ENCODE data around the gene MACROH2A1. TPM values are rescaled to one million over a fixed set of nuclear protein-coding genes. Genes with fewer than 3 reads are reported as not detected.

Gene MACROH2A1
- total RNA-seq, 1 experiment from 2014 or later, result 83.8 TPM

DNA sequence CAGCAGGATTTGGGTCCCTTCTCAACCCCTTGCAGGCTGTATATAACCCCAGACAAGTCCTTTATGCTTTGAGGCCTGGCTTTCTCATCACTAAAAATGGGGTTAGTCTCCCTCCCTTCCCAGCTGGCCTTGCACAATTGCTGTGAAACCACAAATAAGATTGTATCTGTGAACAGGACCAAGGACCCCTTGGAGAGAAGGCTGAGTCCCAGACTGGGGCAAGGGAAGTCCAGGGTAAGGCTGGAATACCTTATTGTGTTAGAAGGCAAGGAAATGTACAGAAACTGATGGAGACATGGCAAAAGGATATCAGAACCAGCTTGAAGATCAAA, 11.4 kb downstream of the MACROH2A1 start (continued):
- TF ChIP-seq, protein P1, sequence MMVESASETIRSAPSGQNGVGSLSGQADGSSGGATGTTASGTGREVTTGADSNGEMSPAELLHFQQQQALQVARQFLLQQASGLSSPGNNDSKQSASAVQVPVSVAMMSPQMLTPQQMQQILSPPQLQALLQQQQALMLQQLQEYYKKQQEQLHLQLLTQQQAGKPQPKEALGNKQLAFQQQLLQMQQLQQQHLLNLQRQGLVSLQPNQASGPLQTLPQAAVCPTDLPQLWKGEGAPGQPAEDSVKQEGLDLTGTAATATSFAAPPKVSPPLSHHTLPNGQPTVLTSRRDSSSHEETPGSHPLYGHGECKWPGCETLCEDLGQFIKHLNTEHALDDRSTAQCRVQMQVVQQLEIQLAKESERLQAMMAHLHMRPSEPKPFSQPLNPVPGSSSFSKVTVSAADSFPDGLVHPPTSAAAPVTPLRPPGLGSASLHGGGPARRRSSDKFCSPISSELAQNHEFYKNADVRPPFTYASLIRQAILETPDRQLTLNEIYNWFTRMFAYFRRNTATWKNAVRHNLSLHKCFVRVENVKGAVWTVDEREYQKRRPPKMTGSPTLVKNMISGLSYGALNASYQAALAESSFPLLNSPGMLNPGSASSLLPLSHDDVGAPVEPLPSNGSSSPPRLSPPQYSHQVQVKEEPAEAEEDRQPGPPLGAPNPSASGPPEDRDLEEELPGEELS (CRISPR knock-in tag; IDR thresholded peaks at IDR 0.05), result no peak
- TF ChIP-seq, protein P2, sequence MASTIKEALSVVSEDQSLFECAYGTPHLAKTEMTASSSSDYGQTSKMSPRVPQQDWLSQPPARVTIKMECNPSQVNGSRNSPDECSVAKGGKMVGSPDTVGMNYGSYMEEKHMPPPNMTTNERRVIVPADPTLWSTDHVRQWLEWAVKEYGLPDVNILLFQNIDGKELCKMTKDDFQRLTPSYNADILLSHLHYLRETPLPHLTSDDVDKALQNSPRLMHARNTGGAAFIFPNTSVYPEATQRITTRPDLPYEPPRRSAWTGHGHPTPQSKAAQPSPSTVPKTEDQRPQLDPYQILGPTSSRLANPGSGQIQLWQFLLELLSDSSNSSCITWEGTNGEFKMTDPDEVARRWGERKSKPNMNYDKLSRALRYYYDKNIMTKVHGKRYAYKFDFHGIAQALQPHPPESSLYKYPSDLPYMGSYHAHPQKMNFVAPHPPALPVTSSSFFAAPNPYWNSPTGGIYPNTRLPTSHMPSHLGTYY (CRISPR knock-in tag; IDR thresholded peaks at IDR 0.05), result no peak
- TF ChIP-seq, protein P3, sequence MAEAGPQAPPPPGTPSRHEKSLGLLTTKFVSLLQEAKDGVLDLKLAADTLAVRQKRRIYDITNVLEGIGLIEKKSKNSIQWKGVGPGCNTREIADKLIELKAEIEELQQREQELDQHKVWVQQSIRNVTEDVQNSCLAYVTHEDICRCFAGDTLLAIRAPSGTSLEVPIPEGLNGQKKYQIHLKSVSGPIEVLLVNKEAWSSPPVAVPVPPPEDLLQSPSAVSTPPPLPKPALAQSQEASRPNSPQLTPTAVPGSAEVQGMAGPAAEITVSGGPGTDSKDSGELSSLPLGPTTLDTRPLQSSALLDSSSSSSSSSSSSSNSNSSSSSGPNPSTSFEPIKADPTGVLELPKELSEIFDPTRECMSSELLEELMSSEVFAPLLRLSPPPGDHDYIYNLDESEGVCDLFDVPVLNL (CRISPR knock-in tag; IDR thresholded peaks at IDR 0.05; ENCODE audit: borderline replicate concordance, low read depth), result no peak
- TF ChIP-seq NFATC4 (CRISPR knock-in tag; IDR thresholded peaks at IDR 0.05), result no peak
- TF ChIP-seq, protein P4, sequence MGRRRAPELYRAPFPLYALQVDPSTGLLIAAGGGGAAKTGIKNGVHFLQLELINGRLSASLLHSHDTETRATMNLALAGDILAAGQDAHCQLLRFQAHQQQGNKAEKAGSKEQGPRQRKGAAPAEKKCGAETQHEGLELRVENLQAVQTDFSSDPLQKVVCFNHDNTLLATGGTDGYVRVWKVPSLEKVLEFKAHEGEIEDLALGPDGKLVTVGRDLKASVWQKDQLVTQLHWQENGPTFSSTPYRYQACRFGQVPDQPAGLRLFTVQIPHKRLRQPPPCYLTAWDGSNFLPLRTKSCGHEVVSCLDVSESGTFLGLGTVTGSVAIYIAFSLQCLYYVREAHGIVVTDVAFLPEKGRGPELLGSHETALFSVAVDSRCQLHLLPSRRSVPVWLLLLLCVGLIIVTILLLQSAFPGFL (CRISPR knock-in tag; IDR thresholded peaks at IDR 0.05; ENCODE audit: borderline replicate concordance), result no peak
- no peak for TF ChIP-seq NFE2L1 (CRISPR knock-in tag; IDR thresholded peaks at IDR 0.05)
- no peak for TF ChIP-seq ZNF671 (CRISPR knock-in tag; IDR thresholded peaks at IDR 0.05)
- TF ChIP-seq TEAD1 (CRISPR knock-in tag; IDR thresholded peaks at IDR 0.05), result no peak
- TF ChIP-seq, protein P5, sequence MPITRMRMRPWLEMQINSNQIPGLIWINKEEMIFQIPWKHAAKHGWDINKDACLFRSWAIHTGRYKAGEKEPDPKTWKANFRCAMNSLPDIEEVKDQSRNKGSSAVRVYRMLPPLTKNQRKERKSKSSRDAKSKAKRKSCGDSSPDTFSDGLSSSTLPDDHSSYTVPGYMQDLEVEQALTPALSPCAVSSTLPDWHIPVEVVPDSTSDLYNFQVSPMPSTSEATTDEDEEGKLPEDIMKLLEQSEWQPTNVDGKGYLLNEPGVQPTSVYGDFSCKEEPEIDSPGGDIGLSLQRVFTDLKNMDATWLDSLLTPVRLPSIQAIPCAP (CRISPR knock-in tag; IDR thresholded peaks at IDR 0.05), result no peak
- TF ChIP-seq FOXP1 (CRISPR knock-in tag; IDR thresholded peaks at IDR 0.05; ENCODE audit: borderline replicate concordance), result no peak
- no peak for TF ChIP-seq NR2C2 (CRISPR knock-in tag; IDR thresholded peaks at IDR 0.05)
- TF ChIP-seq, protein P6, sequence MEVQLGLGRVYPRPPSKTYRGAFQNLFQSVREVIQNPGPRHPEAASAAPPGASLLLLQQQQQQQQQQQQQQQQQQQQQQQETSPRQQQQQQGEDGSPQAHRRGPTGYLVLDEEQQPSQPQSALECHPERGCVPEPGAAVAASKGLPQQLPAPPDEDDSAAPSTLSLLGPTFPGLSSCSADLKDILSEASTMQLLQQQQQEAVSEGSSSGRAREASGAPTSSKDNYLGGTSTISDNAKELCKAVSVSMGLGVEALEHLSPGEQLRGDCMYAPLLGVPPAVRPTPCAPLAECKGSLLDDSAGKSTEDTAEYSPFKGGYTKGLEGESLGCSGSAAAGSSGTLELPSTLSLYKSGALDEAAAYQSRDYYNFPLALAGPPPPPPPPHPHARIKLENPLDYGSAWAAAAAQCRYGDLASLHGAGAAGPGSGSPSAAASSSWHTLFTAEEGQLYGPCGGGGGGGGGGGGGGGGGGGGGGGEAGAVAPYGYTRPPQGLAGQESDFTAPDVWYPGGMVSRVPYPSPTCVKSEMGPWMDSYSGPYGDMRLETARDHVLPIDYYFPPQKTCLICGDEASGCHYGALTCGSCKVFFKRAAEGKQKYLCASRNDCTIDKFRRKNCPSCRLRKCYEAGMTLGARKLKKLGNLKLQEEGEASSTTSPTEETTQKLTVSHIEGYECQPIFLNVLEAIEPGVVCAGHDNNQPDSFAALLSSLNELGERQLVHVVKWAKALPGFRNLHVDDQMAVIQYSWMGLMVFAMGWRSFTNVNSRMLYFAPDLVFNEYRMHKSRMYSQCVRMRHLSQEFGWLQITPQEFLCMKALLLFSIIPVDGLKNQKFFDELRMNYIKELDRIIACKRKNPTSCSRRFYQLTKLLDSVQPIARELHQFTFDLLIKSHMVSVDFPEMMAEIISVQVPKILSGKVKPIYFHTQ (CRISPR knock-in tag; IDR thresholded peaks at IDR 0.05), result no peak
- TF ChIP-seq SMAD3 (CRISPR knock-in tag; IDR thresholded peaks at IDR 0.05; ENCODE audit: borderline replicate concordance), result no peak
- no peak for TF ChIP-seq GABPB1 (CRISPR knock-in tag; IDR thresholded peaks at IDR 0.05)

DNA sequence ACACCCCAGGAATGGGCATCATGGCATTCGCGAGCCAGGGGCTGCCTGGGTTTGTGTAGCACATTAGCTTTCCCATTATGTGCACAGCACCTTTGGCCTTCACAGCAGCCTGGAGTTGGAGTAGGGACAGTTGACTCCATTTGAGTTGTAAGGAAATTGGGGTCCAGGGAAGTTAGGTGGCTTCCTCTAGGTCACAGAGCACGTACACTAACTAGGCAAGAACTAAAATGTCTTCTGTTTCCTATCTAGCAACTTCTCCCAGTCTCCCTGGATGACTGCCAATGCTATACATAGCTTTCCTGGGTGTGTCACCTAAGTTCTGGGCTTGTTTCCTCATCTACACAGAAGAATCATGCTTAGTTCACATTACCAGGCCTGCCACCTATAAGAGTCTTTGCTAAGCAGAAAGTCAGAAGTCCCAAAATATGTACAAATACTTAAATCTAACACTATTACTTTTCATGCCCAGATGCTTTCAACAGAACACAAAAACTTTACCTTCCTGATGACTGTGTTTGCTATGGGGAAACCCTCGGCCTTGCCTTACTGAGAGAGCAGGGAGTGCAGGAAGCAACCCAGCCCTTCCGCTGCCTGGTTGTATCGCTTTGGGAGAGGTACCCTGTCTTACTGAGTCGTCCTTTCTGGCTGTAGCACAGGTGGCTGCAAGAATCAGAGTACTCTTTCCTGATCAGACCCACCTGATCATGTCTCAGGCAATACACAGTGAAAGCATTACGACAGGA, 12.0 kb downstream of the MACROH2A1 start:
- ChIA-PET CTCF (no interaction called here), POLR2A (no interaction called here)
- no peak for ATAC-seq
- H3K4me3 Mint-ChIP-seq, result no peak overlapping the region
- H3K36me3 Mint-ChIP-seq, result peaks cover 33% of the 10 kb centered on the region
- no peaks in the 10 kb centered on the region for H3K9me3 Mint-ChIP-seq
- TF ChIP-seq, protein P7, sequence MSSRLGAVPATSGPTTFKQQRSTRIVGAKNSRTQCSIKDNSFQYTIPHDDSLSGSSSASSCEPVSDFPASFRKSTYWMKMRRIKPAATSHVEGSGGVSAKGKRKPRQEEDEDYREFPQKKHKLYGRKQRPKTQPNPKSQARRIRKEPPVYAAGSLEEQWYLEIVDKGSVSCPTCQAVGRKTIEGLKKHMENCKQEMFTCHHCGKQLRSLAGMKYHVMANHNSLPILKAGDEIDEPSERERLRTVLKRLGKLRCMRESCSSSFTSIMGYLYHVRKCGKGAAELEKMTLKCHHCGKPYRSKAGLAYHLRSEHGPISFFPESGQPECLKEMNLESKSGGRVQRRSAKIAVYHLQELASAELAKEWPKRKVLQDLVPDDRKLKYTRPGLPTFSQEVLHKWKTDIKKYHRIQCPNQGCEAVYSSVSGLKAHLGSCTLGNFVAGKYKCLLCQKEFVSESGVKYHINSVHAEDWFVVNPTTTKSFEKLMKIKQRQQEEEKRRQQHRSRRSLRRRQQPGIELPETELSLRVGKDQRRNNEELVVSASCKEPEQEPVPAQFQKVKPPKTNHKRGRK (CRISPR knock-in tag; IDR thresholded peaks at IDR 0.05; ENCODE audit: borderline replicate concordance), result no peak
- TF ChIP-seq TCF7 (CRISPR knock-in tag; IDR thresholded peaks at IDR 0.05; ENCODE audit: low read depth), result no peak
- TF ChIP-seq, protein P1 (CRISPR knock-in tag; IDR thresholded peaks at IDR 0.05), result no peak
- no peak for TF ChIP-seq JAZF1 (CRISPR knock-in tag; IDR thresholded peaks at IDR 0.05)
- TF ChIP-seq ZNF138 (CRISPR knock-in tag; conservative IDR thresholded peaks at IDR 0.05), result no peak
- TF ChIP-seq TP53 (CRISPR knock-in tag; IDR thresholded peaks at IDR 0.05), result no peak
- TF ChIP-seq ATF1 (CRISPR knock-in tag; IDR thresholded peaks at IDR 0.05), result no peak
- TF ChIP-seq, protein P8, sequence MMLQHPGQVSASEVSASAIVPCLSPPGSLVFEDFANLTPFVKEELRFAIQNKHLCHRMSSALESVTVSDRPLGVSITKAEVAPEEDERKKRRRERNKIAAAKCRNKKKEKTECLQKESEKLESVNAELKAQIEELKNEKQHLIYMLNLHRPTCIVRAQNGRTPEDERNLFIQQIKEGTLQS (CRISPR knock-in tag; conservative IDR thresholded peaks at IDR 0.05), result no peak
- H3K27me3 Mint-ChIP-seq (ENCODE audit: low read depth), result no peaks in the 10 kb centered on the region
- DNase-seq (ENCODE audit: low spot score), result no peak
- H3K27ac Mint-ChIP-seq, result no peak overlapping the region
- H3K4me1 Mint-ChIP-seq, result peaks cover 3% of the 10 kb centered on the region; the same call in 1 of the 2 replicates
